Fibroblast of pulmonary artery (primary cell): Measurements from ENCODE around the gene PYCR2.

ENCODE experiments used
- DNase-seq: peaks from one replicate; pipeline ENCODE4 v3.0.0-alpha.2; 2010; ENCODE audit warnings: low read depth
- H3K4me3 ChIP-seq: replicated peaks from 2 replicates; pipeline ENCODE4 v1.5.1; 2011; ENCODE audit warnings: low read depth, mild to moderate bottlenecking, control low read depth, low read length, moderate library complexity
- CTCF ChIP-seq: IDR thresholded peaks from 2 replicates; pipeline ENCODE4 v1.5.1; 2011; ENCODE audit warnings: mild to moderate bottlenecking, control low read depth, low read length, inconsistent platforms; ENCODE audit errors: missing control alignments

The PYCR2 gene

GRCh38 chr1:225962440-225962975 is 38.5 kb upstream of the PYCR2 start:
- DNase-seq: peak; percentile 24
- peak; percentile 60 for TF ChIP-seq CTCF
- no peak overlapping the region for H3K4me3 ChIP-seq

- no peak overlapping the region for H3K4me3 ChIP-seq
- TF ChIP-seq CTCF: no peak
- no peak for DNase-seq
Measured at GRCh38 chr1:225961659-225962439, 37.8 kb upstream of the PYCR2 start.

GRCh38 chr1:225958041-225958440 is 34.0 kb upstream of the PYCR2 start:
- TF ChIP-seq CTCF: no peak
- H3K4me3 ChIP-seq: no peak overlapping the region
- DNase-seq: no peak

GRCh38 chr1:225954753-225955152 is 30.7 kb upstream of the PYCR2 start:
- no peak for TF ChIP-seq CTCF
- no peak for DNase-seq
- H3K4me3 ChIP-seq: no peak overlapping the region

DNA sequence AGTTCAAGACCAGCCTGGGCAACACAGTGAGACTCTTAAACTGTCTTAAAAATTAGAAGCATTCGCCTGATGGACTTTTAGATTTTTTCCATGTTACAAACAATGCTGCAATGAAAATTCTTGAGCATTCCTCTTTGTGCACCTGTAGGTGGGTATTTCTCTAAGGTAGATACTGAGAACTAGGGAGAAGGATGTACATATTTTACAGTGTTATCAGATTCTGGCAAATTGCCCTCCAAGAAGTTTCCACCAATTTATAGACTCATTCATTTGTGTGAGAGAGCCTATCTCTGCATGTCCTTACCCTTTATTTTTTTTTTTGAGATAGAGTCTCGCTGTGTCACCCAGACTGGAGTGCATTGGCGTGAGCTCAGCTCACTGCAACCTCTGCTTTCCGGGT is 29.3 kb upstream of the PYCR2 start:
- DNase-seq: no peak
- no peak overlapping the region for H3K4me3 ChIP-seq
- TF ChIP-seq CTCF: no peak

- no peak overlapping the region for H3K4me3 ChIP-seq
- TF ChIP-seq CTCF: no peak
- DNase-seq: no peak
Measured at GRCh38 chr1:225950905-225951497, 27.0 kb upstream of the PYCR2 start.
